22Rv1 (cell line): Measurements from ENCODE around the gene FBXL19.

ENCODE experiments used
- ZFX ChIP-seq: fragments of 450-650 bp; IDR thresholded peaks from 2 replicates; pipeline ENCODE4 v1.6.1; 2017; ENCODE audit warnings: antibody characterized with exemption, borderline replicate concordance
- TF ChIP-seq, protein P1 (sequence below): fragments of 450-650 bp; IDR thresholded peaks from 2 replicates; pipeline ENCODE4 v1.5.1; 2017; ENCODE audit warnings: mild to moderate bottlenecking

DNA sequence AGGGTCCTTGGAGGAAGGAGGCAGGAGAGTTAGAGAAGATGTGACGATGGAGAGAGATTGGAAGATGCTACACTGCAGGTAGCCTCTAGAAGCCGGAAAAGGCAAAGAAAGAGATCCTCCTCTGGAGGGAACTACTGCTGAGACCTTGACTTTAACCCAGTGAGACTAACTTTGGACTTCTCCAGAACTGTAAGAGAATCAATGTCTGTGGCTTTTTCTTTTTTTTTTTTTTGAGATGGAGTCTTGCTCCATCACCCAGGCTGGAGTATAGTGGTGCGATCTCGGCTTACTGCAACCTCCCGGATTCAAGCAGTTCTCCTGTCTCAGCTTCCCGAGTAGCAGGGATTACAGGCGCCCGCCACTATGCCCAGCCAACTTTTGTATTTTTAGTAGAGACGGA is 38.2 kb upstream of the FBXL19 start:
- TF ChIP-seq, protein P1, sequence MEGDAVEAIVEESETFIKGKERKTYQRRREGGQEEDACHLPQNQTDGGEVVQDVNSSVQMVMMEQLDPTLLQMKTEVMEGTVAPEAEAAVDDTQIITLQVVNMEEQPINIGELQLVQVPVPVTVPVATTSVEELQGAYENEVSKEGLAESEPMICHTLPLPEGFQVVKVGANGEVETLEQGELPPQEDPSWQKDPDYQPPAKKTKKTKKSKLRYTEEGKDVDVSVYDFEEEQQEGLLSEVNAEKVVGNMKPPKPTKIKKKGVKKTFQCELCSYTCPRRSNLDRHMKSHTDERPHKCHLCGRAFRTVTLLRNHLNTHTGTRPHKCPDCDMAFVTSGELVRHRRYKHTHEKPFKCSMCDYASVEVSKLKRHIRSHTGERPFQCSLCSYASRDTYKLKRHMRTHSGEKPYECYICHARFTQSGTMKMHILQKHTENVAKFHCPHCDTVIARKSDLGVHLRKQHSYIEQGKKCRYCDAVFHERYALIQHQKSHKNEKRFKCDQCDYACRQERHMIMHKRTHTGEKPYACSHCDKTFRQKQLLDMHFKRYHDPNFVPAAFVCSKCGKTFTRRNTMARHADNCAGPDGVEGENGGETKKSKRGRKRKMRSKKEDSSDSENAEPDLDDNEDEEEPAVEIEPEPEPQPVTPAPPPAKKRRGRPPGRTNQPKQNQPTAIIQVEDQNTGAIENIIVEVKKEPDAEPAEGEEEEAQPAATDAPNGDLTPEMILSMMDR, result no peak
- TF ChIP-seq ZFX, result no peak
